Endothelial cell of hepatic sinusoid (primary cell): ENCODE results near the gene EDC4.

Source experiments
- in situ Hi-C: cut with HindIII; loops from 2 replicates; pipeline ENCODE4 v1.10.0; 2017; ENCODE audit warnings: low sequenced_read_pairs

Gene EDC4

GRCh38 chr16:67846320-67847063 lies 26.4 kb upstream of the EDC4 start, which contains the start of gene NUTF2:
Gene NUTF2, plus strand, starts transcription at chr16:67846933. Its CDS starts 18,198 bp downstream, at chr16:67865131.
- in situ Hi-C loops: no loop called here

DNA sequence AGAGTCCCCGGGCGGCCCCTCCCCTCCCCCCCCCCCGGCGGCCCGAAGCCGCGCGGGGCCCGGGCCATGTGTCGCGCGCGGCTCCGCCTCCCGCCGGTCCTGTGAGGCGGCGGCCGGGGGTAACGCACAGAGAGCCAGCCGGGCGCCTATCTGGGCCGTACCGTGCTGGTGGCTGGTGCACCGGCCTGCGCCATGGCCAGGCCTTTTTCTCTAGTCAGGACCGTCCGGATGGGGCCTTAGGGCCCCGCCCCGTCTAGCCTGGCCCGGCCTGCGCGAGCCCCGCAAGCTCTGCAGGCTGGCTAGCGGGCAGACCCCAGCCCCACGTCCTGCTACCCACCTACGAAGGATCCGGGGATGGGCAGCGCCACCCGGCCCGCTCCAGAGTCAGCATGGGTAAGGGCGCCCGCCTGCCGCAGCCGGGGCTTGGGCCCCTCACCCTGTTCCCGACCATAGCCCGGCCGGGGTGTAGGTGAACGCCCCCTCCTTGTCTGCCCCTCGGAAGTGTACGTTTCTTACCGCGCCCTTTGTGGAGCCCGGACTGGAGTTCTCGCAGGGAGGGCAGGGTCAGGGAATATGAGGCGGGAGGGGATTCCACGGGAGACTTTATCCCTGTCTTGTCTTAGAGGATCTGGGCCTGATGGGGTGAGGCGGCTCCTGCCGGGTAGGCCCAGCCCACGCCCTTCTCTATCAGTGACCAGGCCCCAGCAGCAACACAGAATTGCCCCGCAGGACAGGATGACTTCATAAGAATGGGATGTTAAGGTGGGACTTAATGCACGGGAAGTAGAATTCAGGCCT lies 25.6 kb upstream of the EDC4 start, which contains the start of gene CENPT:
TSS of gene CENPT (minus strand) at position 630 of the 798 bp plus-strand sequence. CDS start 13,834 bp downstream, outside the sequence.
- in situ Hi-C loops: no loop called here

GRCh38 chr16:67848118-67848517 lies 24.7 kb upstream of the EDC4 start:
- in situ Hi-C loops: no loop called here

DNA sequence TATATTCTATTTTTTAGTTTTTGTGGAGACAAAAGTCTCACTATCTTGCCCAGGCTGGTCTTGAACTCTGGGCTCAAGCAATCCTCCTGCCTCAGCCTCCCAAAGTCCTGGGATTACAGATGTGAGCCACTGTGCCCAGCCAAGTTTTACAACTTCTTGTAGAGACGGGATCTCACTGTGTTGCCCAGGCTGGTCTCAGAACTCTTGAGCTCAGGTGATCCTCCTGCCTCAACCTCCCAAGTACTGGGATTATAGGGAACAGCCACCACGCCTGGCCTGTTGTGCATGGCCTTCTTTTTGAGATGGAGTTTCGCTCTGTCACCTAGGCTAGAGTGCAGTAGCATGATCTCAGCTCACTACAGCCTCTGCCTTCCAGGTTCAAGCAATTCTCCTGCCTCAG lies 19.2 kb upstream of the EDC4 start:
- in situ Hi-C loops: no loop called here

- in situ Hi-C loops: no loop called here
Measured at GRCh38 chr16:67855789-67856188, 17.1 kb upstream of the EDC4 start.

GRCh38 chr16:67856927-67857546 lies 15.8 kb upstream of the EDC4 start:
- in situ Hi-C loops: no loop called here

DNA sequence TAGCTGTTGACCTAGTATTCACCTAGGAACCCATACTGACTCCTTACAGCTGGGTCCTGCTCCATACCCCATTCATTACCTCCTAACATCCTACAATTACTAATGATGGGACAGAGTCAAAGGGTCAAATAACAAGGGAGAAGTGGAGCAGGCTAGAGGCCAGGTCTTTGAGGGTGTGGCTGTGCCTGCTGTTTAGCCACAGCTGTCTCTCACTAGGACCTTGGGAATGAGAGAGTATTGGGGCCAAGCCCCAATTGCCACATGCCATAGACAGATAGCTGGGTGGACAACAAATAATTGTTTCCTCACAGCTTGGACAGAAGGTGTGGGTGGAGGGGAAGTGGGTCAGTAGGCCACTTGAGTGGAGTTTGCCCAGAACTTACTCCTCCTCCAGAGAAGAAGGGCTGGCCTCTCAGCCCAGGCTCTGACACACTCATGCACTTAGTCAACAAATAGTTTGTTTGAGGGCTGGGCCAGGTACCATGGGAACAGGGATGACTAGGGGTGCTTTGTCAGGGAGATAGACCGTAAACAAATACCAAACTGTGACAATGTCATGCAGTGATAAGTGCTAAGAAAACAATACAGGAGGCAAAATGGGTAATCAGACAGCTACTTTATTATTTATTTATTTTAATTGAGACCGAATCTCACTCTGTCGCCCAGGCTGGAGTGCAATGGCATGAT lies 15.2 kb upstream of the EDC4 start:
- in situ Hi-C loops: no loop called here

DNA sequence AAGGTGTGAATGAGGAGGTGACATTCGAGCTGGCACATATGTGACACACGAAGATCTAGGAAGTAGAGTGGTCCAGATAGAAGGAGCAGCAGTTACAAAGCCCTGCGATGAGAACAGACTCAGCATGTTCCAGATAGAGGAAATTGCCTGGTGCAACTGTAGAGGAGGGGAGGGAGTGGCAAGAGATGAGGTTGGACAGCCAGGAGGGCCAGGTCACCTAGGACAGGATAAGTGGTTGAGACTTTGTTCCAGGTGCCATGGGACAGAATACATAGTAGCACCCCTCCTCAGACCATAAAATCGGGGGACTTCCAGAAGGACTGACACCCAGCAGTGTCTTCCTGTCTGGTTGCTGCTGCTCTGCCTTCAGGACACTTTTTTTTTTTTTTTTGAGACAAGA lies 14.4 kb upstream of the EDC4 start:
- in situ Hi-C loops: no loop called here

- in situ Hi-C loops: loop anchor here (5.0 kb wide), 1 partner anchor 38 kb away; no protein-coding TSS in a partner anchor
Measured at GRCh38 chr16:67860589-67861398, 12.1 kb upstream of the EDC4 start.

- in situ Hi-C loops: loop anchor here (5.0 kb wide), 1 partner anchor 40 kb away; no protein-coding TSS in a partner anchor
Measured at GRCh38 chr16:67861877-67862276, 11.0 kb upstream of the EDC4 start.

- in situ Hi-C loops: loop anchor here (5.0 kb wide), 1 partner anchor 41 kb away; no protein-coding TSS in a partner anchor
Measured at GRCh38 chr16:67862623-67863583, 9.9 kb upstream of the EDC4 start.

DNA sequence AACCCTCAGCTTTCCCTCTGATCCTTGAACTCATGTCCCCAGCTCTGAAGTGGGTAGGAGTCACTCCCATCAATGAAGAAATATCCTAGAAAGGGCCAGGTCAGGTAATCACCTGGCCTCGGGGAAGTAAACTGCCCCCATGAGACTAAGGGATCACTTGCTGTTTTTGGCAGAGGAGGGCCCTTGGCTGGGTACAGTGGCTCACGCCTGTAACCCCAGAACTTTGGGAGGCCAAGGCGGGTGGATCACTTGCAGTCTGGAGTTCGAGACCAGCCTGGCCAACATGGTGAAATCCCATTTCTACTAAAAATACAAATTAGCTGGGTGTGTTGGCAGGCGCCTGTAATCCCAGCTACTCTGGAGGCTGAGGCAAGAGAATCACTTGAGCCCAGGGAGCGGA lies 8.8 kb upstream of the EDC4 start:
- in situ Hi-C loops: loop anchor here (5.0 kb wide), 1 partner anchor 42 kb away; no protein-coding TSS in a partner anchor

DNA sequence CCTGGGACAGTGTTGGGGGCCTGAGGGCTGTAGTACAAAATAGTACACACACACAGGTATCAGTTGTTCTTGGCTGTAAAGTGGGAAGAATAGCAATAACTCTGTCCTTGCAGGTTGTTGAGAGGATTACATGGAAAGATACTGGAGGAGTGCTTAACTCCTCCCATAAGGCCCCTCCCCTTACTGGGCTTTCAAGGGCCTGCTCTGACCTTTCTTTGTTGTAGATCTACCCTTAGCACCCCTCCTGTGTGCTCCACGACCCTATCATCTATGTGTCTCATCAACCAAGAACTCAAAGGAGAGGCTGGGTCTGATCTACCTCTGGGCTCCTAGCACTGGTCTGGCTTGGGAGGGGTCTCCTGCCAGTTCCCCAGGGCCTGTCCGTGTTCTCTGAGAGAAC lies 8.3 kb upstream of the EDC4 start:
- in situ Hi-C loops: loop anchor here (5.0 kb wide), 1 partner anchor 42 kb away; no protein-coding TSS in a partner anchor

GRCh38 chr16:67865318-67865717 lies 7.5 kb upstream of the EDC4 start:
- in situ Hi-C loops: no loop called here

GRCh38 chr16:67868290-67868689 lies 4.6 kb upstream of the EDC4 start:
- in situ Hi-C loops: no loop called here

DNA sequence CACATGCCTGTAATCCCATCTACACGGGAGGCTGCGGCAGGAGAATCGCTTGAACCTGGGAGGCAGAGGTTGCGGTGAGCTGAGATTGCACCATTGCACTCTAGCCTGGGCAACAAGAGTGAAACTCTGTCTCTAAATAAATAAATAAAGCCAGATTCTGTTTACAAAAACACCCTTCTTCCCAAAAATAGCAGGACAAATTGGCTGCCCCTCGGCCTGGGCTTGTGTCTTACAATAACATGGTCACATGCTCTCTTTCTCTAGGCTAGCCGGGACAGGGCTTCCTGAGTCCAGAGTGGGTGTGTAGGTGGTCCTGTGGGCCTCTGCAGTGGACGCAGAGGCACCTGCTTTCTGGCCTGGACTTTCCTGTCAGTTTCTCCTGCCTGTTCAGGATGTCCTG lies 3.2 kb upstream of the EDC4 start:
- in situ Hi-C loops: no loop called here

DNA sequence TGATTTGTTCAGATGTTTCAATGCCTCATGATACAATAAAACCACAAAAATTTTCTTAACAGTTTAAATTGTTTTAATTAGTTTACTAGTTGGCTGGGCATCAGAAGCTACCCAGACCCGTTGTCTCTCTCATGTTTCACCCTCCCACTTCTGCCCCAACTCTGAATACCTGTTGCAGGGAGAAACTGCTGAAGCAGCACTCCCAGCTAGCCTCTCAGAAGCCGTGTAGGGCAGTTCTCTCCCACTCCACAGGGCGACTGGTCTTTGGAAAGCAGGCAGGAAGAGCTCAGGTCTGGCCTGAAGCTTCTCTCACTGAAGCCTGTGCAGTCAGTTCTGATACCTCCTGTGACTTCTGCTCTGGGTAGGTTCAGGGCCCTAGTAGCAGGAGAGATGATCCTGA lies 1.6 kb upstream of the EDC4 start:
- in situ Hi-C loops: no loop called here

DNA sequence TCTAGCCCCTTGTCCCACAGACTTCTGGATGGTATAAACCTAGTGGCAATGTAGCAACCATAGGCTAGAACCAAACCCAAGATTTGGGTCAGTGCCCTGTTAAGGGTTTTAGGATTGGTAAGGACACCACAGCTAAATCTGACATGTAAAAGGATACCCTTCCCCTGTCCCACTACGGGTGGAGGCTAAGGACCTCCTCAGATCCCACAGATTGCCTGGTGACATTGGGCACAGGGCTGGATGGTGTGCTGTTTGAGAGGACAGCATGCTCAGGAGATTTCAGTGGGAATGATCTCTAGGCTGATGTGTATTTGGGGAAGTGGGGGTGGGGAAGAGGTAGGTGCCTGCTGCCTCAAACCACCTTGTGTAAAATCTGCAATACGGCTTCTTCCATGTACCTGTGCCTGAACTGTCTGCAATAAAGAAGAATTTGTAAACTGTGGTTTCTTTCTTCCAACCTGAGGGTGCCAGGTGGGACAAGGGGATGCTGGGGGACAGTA lies 671 bp upstream of the EDC4 start:
- in situ Hi-C loops: no loop called here
